Fibroblast of the aortic adventitia (primary cell): ENCODE data around the gene ACOT4. TPM values are rescaled to one million over a fixed set of nuclear protein-coding genes. Genes with fewer than 3 reads are reported as not detected.

Experiments used
- DNase-seq: peaks from one replicate; pipeline ENCODE4 v3.0.0-alpha.2; 2010; ENCODE audit warnings: low read depth
- H3K4me3 ChIP-seq: 2 replicates; pipeline ENCODE4 v1.5.1; 2011; ENCODE audit warnings: low read depth, mild to moderate bottlenecking, control low read depth, low read length, moderate library complexity
- total RNA-seq: library from RNA; depleted of rRNA; stranded (reverse); fragments of >200 nt; gene quantifications from 2 replicates; pipeline ENCODE4 v1.2.3, GENCODE V29; 2012; ENCODE audit warnings: low replicate concordance
- TF ChIP-seq, protein P1 (sequence below): IDR thresholded peaks from 2 replicates; pipeline ENCODE4 v1.5.1; 2011; ENCODE audit warnings: mild to moderate bottlenecking, low read length, control low read depth, inconsistent platforms; ENCODE audit not compliant: insufficient read depth

ACOT4 gene
- total RNA-seq, 1 donor, result 0.72 TPM

DNA sequence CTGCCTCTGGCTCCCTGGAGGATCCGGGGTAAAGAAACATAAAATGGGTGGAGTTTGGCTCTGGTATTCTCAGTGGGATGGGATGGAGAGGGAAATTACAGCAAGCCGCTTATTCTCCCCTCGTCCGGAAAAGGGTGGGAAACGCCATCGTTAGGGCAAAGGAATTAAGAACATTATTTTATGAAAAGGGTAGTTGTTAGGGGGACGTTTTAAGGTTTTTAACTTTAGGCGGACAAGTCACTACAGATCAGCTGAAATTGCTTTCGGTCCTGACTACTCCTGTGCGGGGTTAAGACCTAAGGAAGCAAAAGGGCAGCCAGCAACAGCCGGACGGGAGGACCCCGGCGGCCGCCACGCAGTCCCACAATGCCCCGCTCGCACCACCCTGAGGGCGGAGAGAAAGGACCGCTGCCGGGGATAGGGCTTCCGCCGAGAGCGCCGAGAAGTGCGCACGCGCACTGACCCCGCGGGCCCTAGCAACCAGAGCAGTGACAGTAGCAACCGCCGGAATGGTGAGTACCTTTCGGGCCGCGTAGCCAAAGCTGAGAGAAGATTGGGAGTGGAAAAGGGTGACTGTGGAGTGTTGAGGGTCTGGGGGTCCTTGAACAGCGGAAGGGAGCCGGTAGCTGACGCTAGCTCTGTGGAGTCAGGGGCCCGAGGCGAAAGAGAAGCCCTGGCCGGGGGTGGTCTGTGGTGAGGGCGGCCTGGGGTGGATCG lies 53.0 kb downstream of the ACOT4 start, which contains the start of gene DNAL1:
DNAL1 (plus strand) TSS at position 456 of the 717 bp plus-strand sequence; CDS start at position 510, 54 bp downstream.
- DNase-seq, result peak; percentile 88
- TF ChIP-seq, protein P1, sequence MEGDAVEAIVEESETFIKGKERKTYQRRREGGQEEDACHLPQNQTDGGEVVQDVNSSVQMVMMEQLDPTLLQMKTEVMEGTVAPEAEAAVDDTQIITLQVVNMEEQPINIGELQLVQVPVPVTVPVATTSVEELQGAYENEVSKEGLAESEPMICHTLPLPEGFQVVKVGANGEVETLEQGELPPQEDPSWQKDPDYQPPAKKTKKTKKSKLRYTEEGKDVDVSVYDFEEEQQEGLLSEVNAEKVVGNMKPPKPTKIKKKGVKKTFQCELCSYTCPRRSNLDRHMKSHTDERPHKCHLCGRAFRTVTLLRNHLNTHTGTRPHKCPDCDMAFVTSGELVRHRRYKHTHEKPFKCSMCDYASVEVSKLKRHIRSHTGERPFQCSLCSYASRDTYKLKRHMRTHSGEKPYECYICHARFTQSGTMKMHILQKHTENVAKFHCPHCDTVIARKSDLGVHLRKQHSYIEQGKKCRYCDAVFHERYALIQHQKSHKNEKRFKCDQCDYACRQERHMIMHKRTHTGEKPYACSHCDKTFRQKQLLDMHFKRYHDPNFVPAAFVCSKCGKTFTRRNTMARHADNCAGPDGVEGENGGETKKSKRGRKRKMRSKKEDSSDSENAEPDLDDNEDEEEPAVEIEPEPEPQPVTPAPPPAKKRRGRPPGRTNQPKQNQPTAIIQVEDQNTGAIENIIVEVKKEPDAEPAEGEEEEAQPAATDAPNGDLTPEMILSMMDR, result no peak
- H3K4me3 ChIP-seq, result peak within 1 kb of the TSS; percentile 99

- DNase-seq, result no peak
- TF ChIP-seq, protein P1, result no peak
- H3K4me3 ChIP-seq, result peak overlapping the region; percentile 99
These were observed 53.6 kb downstream of the ACOT4 start for GRCh38 chr14:73645248-73645610.

Other genes with a start within 250 kb of the ACOT4 start
- gene NUMB, start 133.3 kb upstream of the ACOT4 start, total RNA-seq, result 39.0 and 52.3 TPM in 2 replicates
- 17.4 and 17.5 TPM in 2 replicates for gene RIOX1, start 100.9 kb upstream of the ACOT4 start, total RNA-seq
- 3.9 and 54.0 TPM in 2 replicates for gene ACOT1, start 54.7 kb upstream of the ACOT4 start, total RNA-seq
- gene HEATR4, start 32.9 kb upstream of the ACOT4 start, total RNA-seq, result 0.18 TPM in 1 of 2 replicates, not detected in the other
- gene ACOT2, start 22.7 kb upstream of the ACOT4 start, total RNA-seq, result 8.9 and 74.0 TPM in 2 replicates
- not detected in 2 replicates for gene ACOT6, start 20.6 kb downstream of the ACOT4 start, total RNA-seq
- gene DNAL1, start 53.1 kb downstream of the ACOT4 start, total RNA-seq, result 12.7 and 27.8 TPM in 2 replicates
- gene PNMA1, start 122.5 kb downstream of the ACOT4 start, total RNA-seq, result 27.9 and 44.2 TPM in 2 replicates